Nephron progenitor cell (in vitro differentiated cells): ENCODE measurements around the gene LCORL.

ENCODE experiments used
- DNase-seq: peaks from one replicate; pipeline ENCODE4 v3.0.0; 2021
- H3K27ac Mint-ChIP-seq: 2 replicates; pipeline ENCODE4 v1.8.0; 2021; ENCODE audit warnings: mild to moderate bottlenecking, moderate library complexity, mixed read lengths
- H3K27me3 Mint-ChIP-seq: 2 replicates; pipeline ENCODE4 v1.8.0; 2021; ENCODE audit warnings: mild to moderate bottlenecking, low read depth, mixed read lengths; ENCODE audit not compliant: poor library complexity
- H3K36me3 Mint-ChIP-seq: 2 replicates; pipeline ENCODE4 v1.8.0; 2021; ENCODE audit warnings: low read depth, mixed read lengths
- H3K4me1 Mint-ChIP-seq: 2 replicates; pipeline ENCODE4 v1.8.0; 2021; ENCODE audit warnings: mixed read lengths
- H3K4me3 Mint-ChIP-seq: 2 replicates; pipeline ENCODE4 v1.8.0; 2021; ENCODE audit warnings: mild to moderate bottlenecking, moderate library complexity, mixed read lengths
- H3K9me3 Mint-ChIP-seq: 2 replicates; pipeline ENCODE4 v1.8.0; 2021; ENCODE audit warnings: mild to moderate bottlenecking, moderate library complexity, mixed read lengths
- TF ChIP-seq, protein P1 (sequence below): fragments of 200-600 bp; sonication (generic); IDR thresholded peaks from 2 replicates; pipeline ENCODE4 v1.5.0; 2021; ENCODE audit warnings: antibody characterized with exemption

The LCORL gene

DNA sequence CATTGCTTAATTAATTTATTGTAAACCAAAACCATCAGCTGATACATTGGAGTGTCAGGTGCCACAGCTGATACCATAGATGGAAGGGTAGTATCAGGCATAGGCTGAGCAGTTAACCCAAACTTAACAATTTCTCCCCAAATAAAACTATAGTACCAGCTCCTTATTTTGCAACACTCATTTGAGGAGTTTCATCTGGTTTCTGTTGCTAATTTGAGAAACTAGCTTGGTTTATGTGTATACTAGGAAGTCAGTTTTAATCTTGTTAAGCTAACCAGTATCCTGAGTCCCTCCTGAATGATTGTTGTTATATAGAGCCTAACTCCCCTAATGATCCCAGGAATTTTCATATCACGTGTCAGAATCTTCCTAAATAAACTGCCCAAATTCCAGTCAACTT lies 223.7 kb downstream of the LCORL start:
- no peaks in the 10 kb centered on the region for H3K9me3 Mint-ChIP-seq
- H3K4me1 Mint-ChIP-seq: no peaks in the 10 kb centered on the region
- TF ChIP-seq, protein P1, sequence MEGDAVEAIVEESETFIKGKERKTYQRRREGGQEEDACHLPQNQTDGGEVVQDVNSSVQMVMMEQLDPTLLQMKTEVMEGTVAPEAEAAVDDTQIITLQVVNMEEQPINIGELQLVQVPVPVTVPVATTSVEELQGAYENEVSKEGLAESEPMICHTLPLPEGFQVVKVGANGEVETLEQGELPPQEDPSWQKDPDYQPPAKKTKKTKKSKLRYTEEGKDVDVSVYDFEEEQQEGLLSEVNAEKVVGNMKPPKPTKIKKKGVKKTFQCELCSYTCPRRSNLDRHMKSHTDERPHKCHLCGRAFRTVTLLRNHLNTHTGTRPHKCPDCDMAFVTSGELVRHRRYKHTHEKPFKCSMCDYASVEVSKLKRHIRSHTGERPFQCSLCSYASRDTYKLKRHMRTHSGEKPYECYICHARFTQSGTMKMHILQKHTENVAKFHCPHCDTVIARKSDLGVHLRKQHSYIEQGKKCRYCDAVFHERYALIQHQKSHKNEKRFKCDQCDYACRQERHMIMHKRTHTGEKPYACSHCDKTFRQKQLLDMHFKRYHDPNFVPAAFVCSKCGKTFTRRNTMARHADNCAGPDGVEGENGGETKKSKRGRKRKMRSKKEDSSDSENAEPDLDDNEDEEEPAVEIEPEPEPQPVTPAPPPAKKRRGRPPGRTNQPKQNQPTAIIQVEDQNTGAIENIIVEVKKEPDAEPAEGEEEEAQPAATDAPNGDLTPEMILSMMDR: no peak
- no peak overlapping the region for H3K27ac Mint-ChIP-seq
- no peak overlapping the region for H3K4me3 Mint-ChIP-seq
- peaks cover 70% of the 10 kb centered on the region for H3K36me3 Mint-ChIP-seq
- no peaks in the 10 kb centered on the region for H3K27me3 Mint-ChIP-seq
- no peak for DNase-seq

DNA sequence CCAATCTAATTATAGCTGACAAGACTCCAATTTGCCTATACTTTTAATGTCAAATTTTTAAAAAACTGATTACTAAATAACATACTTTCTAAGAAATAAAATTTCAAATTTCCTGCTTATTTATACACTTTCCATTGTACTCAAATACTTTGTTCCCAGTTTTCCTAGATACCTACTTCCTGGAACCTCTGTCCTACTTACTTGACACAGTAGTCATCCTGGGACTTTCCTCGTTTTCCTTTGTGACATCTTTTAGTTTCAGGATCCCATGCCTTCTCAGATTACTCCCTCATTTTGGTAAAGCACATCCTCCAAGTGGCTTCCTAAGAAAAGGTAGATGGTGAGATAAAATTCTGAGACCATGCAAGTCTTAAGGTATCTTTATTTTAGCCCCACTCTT lies 226.8 kb downstream of the LCORL start:
- Mint-ChIP-seq H3K4me3 (no peak overlapping the region), H3K27me3 (no peaks in the 10 kb centered on the region), H3K27ac (no peak overlapping the region), H3K9me3 (peaks cover 9% of the 10 kb centered on the region), H3K4me1 (no peaks in the 10 kb centered on the region), H3K36me3 (peaks cover 70% of the 10 kb centered on the region)
- TF ChIP-seq, protein P1: no peak
- DNase-seq: no peak
